GM10248 (cell line): ENCODE data around the gene SERPINA4.

ENCODE experiments used
- CTCF ChIA-PET: fragments of 300-600 bp; sonication (Branson Sonifier 250); formaldehyde crosslinking; extraction: SDS; loops from one replicate; lab custom pipeline; 2021; ENCODE audit warnings: antibody characterized with exemption; lab: Yijun Ruan, JAX
- POLR2A ChIA-PET: fragments of 350-650 bp; sonication (Branson Sonifier 250); formaldehyde crosslinking; extraction: SDS; loops from one replicate; lab custom pipeline; 2020; ENCODE audit warnings: antibody characterized with exemption; lab: Yijun Ruan, JAX
- DNase-seq: peaks from one replicate; pipeline ENCODE4 v3.0.0; 2012; ENCODE audit errors: extremely low spot score
- TF ChIP-seq, protein P1 (sequence below): IDR thresholded peaks from 2 replicates; pipeline ENCODE4 v1.5.1; 2012; ENCODE audit warnings: mild to moderate bottlenecking, low read depth; ENCODE audit errors: extremely low read depth, missing control alignments, control extremely low read depth

SERPINA4 gene

DNA sequence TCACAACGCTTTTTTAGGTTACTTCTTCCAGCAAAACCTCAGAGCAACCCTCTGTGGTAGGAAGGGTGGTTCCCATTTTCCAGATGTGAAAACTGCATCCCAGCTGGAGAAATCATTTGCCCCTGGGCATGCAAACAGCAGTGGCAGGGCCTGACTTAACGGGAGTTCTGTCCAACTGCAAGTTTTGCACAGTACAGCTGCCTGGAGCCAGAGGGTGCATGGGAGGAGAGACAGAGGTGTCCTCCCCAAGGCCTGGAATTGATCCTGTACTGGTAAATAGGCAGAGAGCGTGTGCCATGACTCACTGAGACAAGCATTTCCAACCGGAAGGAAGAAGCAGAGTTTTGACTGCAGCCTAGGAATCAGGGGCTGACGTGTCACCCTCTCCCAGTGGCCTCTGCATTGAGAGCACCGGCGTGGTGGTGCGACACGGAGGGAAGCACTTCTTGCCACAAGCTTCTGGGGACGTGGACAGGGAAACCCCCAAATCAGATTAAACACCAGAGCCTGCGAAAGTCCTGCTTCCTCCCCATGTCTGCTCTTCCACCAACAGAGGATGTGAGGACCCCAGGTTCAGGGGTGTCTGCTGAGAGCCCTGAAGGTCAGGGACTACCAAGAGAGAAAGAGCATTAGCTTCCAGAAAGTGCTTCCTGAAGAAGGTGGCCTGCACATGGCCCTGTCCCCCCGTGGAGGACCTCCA lies 19.0 kb upstream of the SERPINA4 start:
- TF ChIP-seq, protein P1, sequence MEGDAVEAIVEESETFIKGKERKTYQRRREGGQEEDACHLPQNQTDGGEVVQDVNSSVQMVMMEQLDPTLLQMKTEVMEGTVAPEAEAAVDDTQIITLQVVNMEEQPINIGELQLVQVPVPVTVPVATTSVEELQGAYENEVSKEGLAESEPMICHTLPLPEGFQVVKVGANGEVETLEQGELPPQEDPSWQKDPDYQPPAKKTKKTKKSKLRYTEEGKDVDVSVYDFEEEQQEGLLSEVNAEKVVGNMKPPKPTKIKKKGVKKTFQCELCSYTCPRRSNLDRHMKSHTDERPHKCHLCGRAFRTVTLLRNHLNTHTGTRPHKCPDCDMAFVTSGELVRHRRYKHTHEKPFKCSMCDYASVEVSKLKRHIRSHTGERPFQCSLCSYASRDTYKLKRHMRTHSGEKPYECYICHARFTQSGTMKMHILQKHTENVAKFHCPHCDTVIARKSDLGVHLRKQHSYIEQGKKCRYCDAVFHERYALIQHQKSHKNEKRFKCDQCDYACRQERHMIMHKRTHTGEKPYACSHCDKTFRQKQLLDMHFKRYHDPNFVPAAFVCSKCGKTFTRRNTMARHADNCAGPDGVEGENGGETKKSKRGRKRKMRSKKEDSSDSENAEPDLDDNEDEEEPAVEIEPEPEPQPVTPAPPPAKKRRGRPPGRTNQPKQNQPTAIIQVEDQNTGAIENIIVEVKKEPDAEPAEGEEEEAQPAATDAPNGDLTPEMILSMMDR: no peak
- no peak for DNase-seq
- ChIA-PET CTCF (interaction anchor here (10.2 kb wide), 1 partner anchor 7 kb away, joined by 77 read pairs; no protein-coding TSS in a partner anchor), POLR2A (no interaction called here)

DNA sequence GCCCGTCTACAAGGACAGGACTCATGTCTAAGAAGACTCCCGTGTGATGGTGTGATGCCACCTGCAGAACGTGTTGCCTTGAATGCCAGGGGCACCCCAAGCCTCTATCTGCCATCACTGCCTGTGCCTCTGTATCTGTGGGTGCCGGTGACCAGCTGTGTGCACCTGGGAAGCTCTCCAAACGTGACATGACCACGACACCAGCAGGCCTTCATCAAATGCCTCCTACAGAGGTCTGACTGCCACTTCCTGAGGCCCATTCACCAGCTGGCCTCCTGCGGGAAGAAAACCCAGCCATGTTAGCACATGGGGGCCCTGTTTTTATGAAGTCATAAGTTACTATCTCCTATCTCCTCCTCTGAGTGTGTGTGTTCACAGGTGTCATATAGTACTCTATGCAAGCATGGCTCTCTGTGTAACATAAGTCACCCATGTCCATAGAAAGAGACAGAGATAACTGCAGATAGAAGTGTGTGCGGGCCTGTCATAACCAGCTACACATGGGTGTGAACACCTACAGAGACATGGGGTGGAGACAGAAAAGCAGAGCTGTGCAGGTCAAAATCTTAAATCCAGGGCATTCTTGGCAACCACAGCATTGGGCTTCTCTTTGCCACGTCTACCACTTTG lies 18.3 kb upstream of the SERPINA4 start:
- POLR2A ChIA-PET: no interaction called here
- no peak for DNase-seq
- TF ChIP-seq, protein P1: no peak
- CTCF ChIA-PET: interaction anchor here (1.6 kb wide), 1 partner anchor 109 kb away, joined by 5 read pairs; no protein-coding TSS in a partner anchor

DNA sequence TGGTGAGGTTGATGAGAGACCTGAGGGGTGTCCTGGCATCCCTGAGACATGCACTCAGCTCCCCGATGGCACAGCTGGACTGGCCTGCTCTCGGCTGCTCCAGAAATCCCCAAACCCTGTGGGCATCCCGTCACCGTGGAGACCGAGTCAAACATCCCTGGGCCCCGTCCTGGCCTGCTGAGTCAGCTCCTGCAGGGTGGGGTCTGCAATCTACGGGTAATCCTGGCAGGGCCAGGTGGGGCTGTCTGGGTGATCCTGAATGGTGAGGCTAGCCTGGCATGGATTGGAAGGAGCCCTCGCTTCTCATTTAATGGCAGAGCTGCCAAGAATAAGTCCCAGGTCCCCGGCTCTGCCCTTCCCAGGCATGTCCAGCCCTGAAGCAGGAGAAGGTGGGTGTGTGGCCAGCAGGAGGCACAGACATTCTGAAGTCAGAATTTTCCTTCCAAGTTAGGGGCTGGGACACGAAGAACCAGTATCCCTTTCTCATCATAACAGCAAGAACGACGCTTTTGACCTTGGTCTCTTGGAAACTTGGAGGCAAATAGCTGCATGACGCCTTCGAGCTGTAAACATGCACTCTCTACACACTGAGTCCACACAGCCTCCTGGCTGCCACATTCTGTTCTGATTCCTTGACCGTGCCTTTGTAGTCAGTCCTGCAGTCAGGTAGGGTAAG lies 17.7 kb upstream of the SERPINA4 start:
- DNase-seq: no peak
- POLR2A ChIA-PET: no interaction called here
- TF ChIP-seq, protein P1: no peak
- CTCF ChIA-PET: interaction anchor here (1.6 kb wide), 1 partner anchor 110 kb away, joined by 5 read pairs; no protein-coding TSS in a partner anchor

DNA sequence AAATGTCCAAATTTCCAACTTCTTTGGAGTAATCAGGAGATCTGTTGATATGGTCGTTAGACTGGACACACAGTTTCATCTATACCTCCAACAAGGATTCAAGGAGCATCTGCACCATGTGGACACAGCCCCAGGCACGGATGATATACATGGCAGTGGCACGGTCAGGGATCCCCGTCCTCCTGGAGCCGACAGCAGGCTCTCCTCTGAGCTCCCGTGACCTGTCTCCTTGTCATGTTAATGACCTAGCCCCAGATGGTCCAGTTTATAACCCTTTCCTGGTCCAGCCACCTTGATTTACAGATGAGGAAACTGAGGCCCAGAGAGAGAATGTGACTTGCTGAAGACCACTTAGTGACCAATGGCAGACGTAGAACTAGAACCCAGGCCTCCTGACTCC lies 16.5 kb upstream of the SERPINA4 start:
- POLR2A ChIA-PET: no interaction called here
- DNase-seq: no peak
- TF ChIP-seq, protein P1: no peak
- CTCF ChIA-PET: no interaction called here

DNA sequence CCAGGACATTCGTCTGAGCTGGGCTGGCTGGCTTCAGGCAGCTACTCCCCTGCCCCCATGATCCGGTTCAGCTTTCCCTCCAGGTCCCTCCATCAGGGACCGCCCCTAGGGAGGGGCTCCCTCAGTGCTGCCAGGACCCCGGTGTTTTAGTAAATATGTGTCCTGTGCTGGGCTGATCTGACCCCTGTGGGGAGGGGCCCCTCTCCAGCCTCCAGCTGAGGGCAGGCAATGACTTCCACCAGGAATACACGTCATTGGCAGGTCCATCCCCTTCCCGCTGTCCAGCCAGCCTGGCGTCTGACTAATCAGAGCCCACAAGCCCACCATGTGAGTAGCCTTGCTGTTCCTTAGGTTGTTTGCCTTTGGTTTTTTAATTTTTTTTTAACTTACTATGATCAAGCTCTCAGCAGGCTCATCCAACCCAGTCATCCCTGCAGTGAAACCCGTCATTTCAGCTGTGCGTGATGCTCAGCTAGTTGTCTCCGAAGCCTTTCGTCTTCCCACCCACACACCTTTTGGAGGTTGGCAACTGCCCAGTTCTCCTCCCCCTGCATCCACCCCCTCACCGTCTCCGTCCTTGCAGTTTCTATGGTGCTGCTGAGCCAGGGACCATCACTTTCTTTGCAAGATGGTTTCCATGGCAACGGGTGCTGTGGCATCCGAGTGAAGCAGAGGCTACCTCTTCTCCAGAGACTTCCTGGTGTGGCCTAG lies 16.0 kb upstream of the SERPINA4 start:
- DNase-seq: no peak
- ChIA-PET CTCF (interaction anchor here (1.5 kb wide), 1 partner anchor 111 kb away, joined by 3 read pairs; no protein-coding TSS in a partner anchor), POLR2A (no interaction called here)
- TF ChIP-seq, protein P1: no peak
